ENCODE data around the gene TNFRSF25. TPM values are rescaled to one million over a fixed set of nuclear protein-coding genes. Genes with fewer than 3 reads are reported as not detected.

Gene TNFRSF25
- polyA plus RNA-seq, 1 donor from 2014 or later, result 52.2 TPM

GRCh38 chr1:6435129-6435528 is 30.8 kb downstream of the TNFRSF25 start:
- H2AFZ ChIP-seq (ENCODE audit: low read depth, low read length), result no peak overlapping the region
- H3K4me2 ChIP-seq (ENCODE audit: low read length), result no peak overlapping the region
- no peaks in the 10 kb centered on the region for H3K9me3 ChIP-seq (ENCODE audit: low read length)
- H3K27me3 ChIP-seq (ENCODE audit: insufficient read depth, low read depth, low read length), result peaks cover 4% of the 10 kb centered on the region
- no peaks in the 10 kb centered on the region for H3K36me3 ChIP-seq (ENCODE audit: insufficient read depth, low read length)
- H3K9me2 ChIP-seq (ENCODE audit: insufficient read depth, low read length), result no peaks in the 10 kb centered on the region
- H3K27ac ChIP-seq (ENCODE audit: low read length), result no peak overlapping the region
- TF ChIP-seq RAD21 (conservative IDR thresholded peaks at IDR 0.05), result no peak
- no peak for TF ChIP-seq MXI1 (conservative IDR thresholded peaks at IDR 0.05; ENCODE audit: poor library complexity, severe bottlenecking)
- TF ChIP-seq TAF1 (IDR thresholded peaks at IDR 0.05; ENCODE audit: low read depth), result no peak
- no peak for TF ChIP-seq REST (IDR thresholded peaks at IDR 0.05; ENCODE audit: borderline replicate concordance)
- no peak for TF ChIP-seq EZH2 (IDR thresholded peaks at IDR 0.05; ENCODE audit: borderline replicate concordance, insufficient read depth, low read length, poor library complexity, severe bottlenecking)
- TF ChIP-seq POLR2AphosphoS5 (IDR thresholded peaks at IDR 0.05), result no peak
- no peak for TF ChIP-seq SMC3 (conservative IDR thresholded peaks at IDR 0.05; ENCODE audit: poor library complexity)
- no peak for TF ChIP-seq CTCF (IDR thresholded peaks at IDR 0.05; ENCODE audit: poor library complexity, severe bottlenecking)
- TF ChIP-seq EP300 (conservative IDR thresholded peaks at IDR 0.05; ENCODE audit: poor library complexity, severe bottlenecking), result no peak
- H3K4me3 ChIP-seq (ENCODE audit: low read length), result no peak overlapping the region
- no peaks in the 10 kb centered on the region for H3K79me2 ChIP-seq (replicated peaks; ENCODE audit: insufficient read depth, low read length)
- no peaks in the 10 kb centered on the region for H4K20me1 ChIP-seq (ENCODE audit: insufficient read depth)
- no peak overlapping the region for H3K9ac ChIP-seq (ENCODE audit: low read length)
- H3F3A ChIP-seq (ENCODE audit: insufficient read depth, low read length, poor library complexity, severe bottlenecking), result no peaks in the 10 kb centered on the region

GRCh38 chr1:6434186-6434585 is 31.8 kb downstream of the TNFRSF25 start:
- H2AFZ ChIP-seq (ENCODE audit: low read depth, low read length), result no peak overlapping the region
- H3K9ac ChIP-seq (ENCODE audit: low read length), result no peak overlapping the region
- no peak overlapping the region for H3K27ac ChIP-seq (ENCODE audit: low read length)
- H3K9me3 ChIP-seq (ENCODE audit: low read length), result no peaks in the 10 kb centered on the region
- no peaks in the 10 kb centered on the region for H3K79me2 ChIP-seq (replicated peaks; ENCODE audit: insufficient read depth, low read length)
- no peak overlapping the region for H3K4me2 ChIP-seq (ENCODE audit: low read length)
- H3F3A ChIP-seq (ENCODE audit: insufficient read depth, low read length, poor library complexity, severe bottlenecking), result no peaks in the 10 kb centered on the region
- H3K27me3 ChIP-seq (ENCODE audit: insufficient read depth, low read depth, low read length), result no peaks in the 10 kb centered on the region
- no peaks in the 10 kb centered on the region for H3K36me3 ChIP-seq (ENCODE audit: insufficient read depth, low read length)
- TF ChIP-seq CTCF (IDR thresholded peaks at IDR 0.05; ENCODE audit: poor library complexity, severe bottlenecking), result no peak
- no peak for TF ChIP-seq EP300 (conservative IDR thresholded peaks at IDR 0.05; ENCODE audit: poor library complexity, severe bottlenecking)
- no peak for TF ChIP-seq REST (IDR thresholded peaks at IDR 0.05; ENCODE audit: borderline replicate concordance)
- TF ChIP-seq RAD21 (conservative IDR thresholded peaks at IDR 0.05), result no peak
- no peak for TF ChIP-seq MXI1 (conservative IDR thresholded peaks at IDR 0.05; ENCODE audit: poor library complexity, severe bottlenecking)
- TF ChIP-seq TAF1 (IDR thresholded peaks at IDR 0.05; ENCODE audit: low read depth), result no peak
- TF ChIP-seq POLR2AphosphoS5 (IDR thresholded peaks at IDR 0.05), result no peak
- TF ChIP-seq SMC3 (conservative IDR thresholded peaks at IDR 0.05; ENCODE audit: poor library complexity), result no peak
- no peak for TF ChIP-seq EZH2 (IDR thresholded peaks at IDR 0.05; ENCODE audit: borderline replicate concordance, insufficient read depth, low read length, poor library complexity, severe bottlenecking)
- H3K4me3 ChIP-seq (ENCODE audit: low read length), result no peak overlapping the region
- H4K20me1 ChIP-seq (ENCODE audit: insufficient read depth), result no peaks in the 10 kb centered on the region
- H3K9me2 ChIP-seq (ENCODE audit: insufficient read depth, low read length), result no peaks in the 10 kb centered on the region
